Fibroblast of upper back skin (primary cell): ENCODE data around the gene PCLO.

Experiments
- DNase-seq: peaks from one replicate; pipeline ENCODE4 v3.0.0-alpha.2; 2013

The PCLO gene

DNA sequence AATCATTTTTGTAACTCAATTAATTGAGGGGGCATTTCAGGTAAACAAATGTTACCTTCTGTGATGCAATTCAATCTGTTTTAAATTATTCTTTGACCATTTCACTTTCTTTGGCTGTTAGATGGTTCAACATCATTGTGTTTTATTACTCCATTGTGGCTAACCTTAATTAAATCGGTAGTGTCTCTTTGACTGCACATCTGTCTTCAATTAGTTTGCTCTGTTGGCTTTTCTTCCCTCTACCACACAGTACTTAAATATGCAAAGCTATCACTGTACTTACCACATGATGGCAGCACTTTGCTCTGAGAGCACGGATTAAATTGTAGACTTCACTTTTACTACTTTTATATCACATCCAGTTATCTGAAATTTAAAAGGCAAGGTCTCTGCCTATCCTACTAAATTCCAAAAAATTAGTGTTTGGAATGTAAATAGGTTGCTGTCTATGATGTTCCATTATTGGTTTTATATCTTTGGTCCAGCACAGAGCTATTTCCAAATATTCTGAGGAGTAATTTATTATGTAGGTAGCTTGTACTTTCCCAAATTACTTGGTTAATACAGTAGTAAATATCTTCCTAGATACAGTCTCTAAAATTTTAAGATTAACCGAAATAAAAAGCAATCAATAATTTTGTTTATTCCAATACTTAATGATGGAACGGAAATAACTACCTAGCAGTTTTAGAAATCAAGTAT lies 352.0 kb downstream of the PCLO start:
- peak; percentile 91 for DNase-seq

DNA sequence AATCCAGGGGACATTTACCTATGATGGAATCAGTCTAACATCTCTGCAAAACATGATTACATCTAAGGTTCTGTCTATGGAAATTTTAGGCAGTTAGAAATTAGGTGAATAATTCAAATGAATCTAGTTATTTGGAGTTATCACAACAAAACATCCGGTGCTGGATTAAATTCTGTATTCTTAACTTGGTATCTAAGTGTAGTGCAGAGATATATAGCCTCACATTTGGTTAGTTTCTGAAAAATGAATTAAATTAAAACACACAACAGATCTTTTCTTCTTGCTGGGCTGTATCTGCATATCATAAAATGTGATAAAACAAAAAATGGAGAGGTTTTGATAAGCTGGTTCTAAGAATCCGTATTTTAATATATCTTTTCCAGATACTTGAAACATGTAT lies 354.1 kb downstream of the PCLO start:
- DNase-seq: no peak

DNA sequence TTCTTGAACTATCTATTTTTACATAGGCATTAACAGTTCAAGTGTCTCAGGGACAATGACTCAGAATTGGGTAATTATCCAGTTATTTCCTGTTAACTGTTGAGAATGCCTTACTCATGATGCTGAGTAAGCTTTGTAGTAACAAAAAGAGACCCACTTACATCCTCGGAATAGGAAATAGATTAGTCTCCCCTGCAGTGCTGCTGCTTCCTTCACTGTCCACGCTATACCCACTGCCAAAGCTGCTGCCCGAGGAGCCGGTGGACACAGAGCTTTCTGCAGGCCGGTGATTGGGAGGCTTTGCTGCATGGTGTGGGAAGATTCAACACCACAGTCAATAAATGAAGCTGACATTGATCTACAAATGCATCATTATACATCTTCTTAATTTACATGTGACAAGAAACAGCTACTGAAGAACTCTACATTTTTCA lies 357.1 kb downstream of the PCLO start:
- peak; percentile 93 for DNase-seq

GRCh38 chr7:82803411-82803810 lies 359.3 kb downstream of the PCLO start:
- DNase-seq: peak; percentile 21

DNA sequence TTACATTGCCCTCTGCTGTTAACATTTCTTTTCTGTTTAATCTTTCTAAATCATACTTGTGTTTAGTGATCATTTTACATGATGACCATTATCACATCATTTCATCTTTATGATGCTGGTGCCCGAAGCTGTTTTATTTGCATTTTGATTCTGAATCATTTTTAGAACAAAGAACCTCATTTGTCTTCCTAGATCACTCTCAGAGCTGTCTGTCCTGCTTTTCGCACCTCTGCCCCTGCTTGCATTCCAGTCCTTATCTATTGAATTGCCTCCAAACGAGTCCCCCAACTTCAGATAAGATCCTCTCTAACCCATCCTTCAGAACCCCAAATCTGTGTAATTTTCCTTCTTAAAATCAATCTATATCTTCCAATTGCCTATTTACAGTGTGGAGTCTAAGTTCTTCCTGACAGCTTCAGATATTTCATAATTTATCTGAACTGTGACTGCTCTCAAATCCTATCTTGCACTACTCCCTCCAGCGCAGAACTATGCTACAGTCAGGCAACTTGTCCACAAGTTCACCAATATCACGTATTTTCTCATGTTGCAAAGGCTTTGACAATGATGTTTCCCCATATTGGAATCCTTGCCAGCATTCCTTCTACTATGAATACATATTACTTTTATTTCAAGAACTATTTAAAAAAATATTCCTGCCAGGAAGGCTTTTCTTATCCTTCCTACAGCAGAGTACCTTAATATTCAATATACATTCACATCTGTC lies 372.6 kb downstream of the PCLO start:
- peak; percentile 87 for DNase-seq

- DNase-seq: peak; percentile 66
These were observed 384.7 kb downstream of the PCLO start for GRCh38 chr7:82778021-82778420.

GRCh38 chr7:82762880-82763279 lies 399.8 kb downstream of the PCLO start:
- no peak for DNase-seq

DNA sequence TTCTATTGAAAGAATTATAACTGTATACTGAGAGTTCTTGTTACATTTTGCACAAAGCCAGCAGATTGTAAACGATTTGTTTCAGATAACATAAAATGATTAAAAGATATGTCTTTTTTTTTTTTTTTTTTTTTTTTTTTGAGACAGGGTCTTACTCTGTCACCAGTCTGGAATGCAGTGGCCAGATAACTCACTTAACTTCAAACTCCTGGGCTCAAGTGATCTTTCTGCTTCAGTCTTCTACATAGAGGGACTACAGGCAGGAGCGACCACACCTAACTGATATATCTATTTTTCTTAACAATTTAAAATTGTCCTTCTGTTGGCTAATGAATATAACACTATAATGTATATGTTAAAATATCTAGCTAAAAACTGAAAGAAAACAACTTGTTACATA lies 401.9 kb downstream of the PCLO start:
- DNase-seq: no peak

- DNase-seq: no peak
These were observed 402.6 kb downstream of the PCLO start for GRCh38 chr7:82760074-82760473.

DNA sequence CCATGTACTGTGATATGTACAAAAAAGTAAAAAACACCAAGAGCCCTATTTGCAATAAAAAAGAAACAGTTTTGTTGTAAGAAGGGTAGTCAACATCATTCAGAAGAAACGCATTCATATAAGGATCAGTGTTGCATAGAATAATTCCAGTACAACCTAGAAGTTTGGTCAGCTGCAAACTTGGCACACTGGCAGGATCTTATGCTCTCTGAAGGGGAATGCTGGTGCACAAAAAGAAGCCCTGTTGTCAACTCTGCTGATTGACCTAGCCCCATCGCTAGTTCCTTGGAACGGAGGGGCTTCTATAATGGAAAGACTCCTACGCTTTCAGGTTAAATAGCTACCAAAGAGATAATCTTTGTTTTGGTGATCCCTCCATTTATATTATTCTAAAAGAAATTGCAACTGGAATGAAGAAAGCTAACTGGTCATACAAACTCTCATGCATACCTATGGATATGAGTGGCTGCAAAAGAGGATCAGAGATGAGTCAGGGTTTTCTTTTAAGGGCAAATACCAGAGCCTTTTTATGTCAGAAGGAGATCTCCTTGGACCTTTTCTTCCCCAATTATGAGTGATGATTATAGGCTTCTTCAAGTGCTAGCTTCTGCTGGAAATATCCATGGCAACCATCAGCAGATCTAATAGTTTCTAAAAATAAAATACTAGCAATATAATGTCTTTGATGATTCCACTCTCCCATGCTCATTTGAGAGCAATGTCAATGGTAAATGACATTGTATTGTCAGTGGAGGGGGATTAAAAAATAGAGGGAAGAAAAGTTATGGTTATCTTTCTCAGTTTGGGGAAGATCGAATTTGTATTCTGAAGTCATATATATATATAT lies 406.8 kb downstream of the PCLO start:
- peak; percentile 78 for DNase-seq

DNA sequence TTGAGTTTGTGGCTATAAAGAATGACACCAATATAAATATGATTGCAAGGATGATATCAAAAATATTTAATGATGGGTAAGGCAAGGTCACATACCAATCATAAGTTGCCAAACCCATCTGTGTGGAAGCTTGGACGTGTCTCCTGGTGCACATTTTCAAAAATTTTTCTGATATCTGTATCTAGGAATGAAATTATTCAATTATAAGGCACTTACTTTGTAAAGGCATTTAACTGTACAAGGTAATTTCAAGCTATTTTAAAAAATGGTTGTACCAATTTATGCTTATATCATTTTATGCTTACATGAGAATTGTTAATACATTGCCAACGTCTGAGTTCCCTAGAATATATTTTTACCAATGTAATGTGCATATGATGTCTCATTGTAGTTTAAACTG lies 412.7 kb downstream of the PCLO start:
- no peak for DNase-seq

- DNase-seq: no peak
These were observed 416.9 kb downstream of the PCLO start for GRCh38 chr7:82745820-82746219.

DNA sequence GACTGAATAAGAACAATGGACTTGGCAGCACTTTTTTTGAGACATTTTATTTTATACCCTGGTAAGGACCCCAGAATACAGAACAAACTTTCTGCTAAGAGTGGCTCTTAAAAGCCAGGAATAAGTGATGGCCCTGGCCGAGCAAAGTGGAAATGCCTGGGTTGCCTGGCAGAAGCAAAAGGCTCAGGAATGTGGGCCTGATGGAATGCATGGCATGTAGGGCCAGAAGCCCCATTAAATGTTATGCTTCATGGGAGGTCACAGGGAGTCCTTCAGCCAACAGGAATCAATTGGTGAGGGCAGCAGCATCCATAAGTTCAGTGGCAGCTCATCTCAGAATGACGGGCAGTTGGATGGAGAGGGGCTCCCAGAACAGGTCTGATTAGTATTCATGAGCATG lies 417.6 kb downstream of the PCLO start:
- DNase-seq: peak; percentile 50

GRCh38 chr7:82742163-82742562 lies 420.5 kb downstream of the PCLO start:
- no peak for DNase-seq

DNA sequence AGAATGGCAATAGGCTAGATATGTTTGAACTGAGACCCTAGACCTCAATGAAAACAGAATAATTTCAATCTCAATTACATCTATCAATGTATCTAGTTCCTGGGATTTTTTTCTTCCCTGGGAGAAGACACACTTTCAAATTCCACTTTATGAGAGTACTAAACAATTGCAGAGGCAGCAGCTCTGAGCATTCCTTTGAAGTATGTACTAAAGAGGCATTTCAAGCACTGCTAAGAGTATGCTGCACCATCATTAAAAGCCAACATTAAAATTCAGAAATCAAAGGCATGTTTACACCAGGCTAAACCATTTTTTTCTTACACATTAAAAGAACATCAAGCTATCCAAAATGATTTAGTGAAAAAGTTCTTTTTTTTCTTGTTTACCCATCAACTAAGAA lies 421.2 kb downstream of the PCLO start:
- no peak for DNase-seq

- peak; percentile 73 for DNase-seq
These were observed 422.3 kb downstream of the PCLO start for GRCh38 chr7:82740246-82740848.

GRCh38 chr7:82736633-82737032 lies 426.1 kb downstream of the PCLO start:
- no peak for DNase-seq

GRCh38 chr7:82732677-82733076 lies 430.0 kb downstream of the PCLO start:
- DNase-seq: no peak

DNA sequence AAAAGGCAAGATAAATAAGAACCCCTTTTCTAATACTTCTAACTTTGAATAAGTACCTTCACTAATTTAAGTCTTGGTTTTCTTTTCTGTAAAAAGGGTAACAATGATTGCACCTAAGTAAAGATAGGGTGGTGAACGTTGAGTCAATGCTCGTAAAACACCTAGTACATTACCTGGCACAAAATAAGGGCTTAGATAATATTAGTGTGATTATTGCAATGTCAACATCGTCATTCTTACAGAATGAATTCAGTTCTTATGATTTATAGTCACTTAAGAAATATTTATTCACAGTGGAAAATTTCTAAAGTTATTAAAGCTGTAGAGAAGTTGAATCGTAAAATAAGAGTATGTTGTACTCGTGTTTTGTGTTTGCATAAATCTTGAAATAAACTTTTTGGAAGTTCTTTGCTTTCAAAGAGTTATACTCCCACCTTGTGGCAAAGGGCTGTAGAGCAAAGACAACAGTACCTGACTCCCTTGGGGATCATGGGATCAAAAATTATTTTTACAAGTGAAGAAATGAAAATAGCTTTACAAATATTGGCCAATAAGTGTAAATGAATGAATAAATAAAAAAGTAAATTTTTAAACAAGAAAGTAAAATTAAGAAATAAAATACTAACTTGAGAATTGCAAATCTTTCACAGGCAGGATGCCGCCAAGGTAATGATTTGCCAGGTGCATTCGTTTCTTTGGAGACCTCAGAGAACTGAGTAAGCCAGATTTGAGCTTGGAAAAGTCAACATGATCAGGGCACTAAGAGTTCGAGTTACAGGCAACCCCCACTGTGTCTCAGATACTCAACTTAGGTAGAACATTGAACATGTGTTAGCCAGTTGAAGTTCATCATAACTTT lies 433.3 kb downstream of the PCLO start:
- peak; percentile 56 for DNase-seq

GRCh38 chr7:82726038-82726800 lies 436.5 kb downstream of the PCLO start:
- peak; percentile 48 for DNase-seq

GRCh38 chr7:82723411-82723810 lies 439.3 kb downstream of the PCLO start:
- no peak for DNase-seq
